Measurements from ENCODE around the gene SPIRE1.

Gene SPIRE1

GRCh38 chr18:12651651-12652050, 6.3 kb downstream of the SPIRE1 start:
- no peak overlapping the region for H3K4me2 ChIP-seq (ENCODE audit: insufficient read depth, low read length, poor library complexity, severe bottlenecking)
- no peaks in the 10 kb centered on the region for H3K79me1 ChIP-seq (ENCODE audit: low read depth, low read length)
- H3K4me1 ChIP-seq (ENCODE audit: control insufficient read depth in 2 of 2, insufficient read depth in 1 of 2, low read depth in 1 of 2, low read length in 2 of 2): peaks cover 0 to 17% of the 10 kb centered on the region in 2 donors
- H2AFZ ChIP-seq (ENCODE audit: low read length): no peak overlapping the region
- no peak overlapping the region for H3K23ac ChIP-seq (ENCODE audit: low read depth, low read length, poor library complexity)
- no peaks in the 10 kb centered on the region for H3K27me3 ChIP-seq (ENCODE audit: control insufficient read depth in 3 of 3, insufficient read depth in 3 of 3, low read depth in 1 of 3, low read length in 3 of 3)
- no peak overlapping the region for H3K9ac ChIP-seq (ENCODE audit: low read depth, low read length, poor library complexity)
- no peak overlapping the region for H3K4ac ChIP-seq (ENCODE audit: low read length)
- no peaks in the 10 kb centered on the region for H3K9me3 ChIP-seq (replicated peaks in 1 of 2; ENCODE audit: control insufficient read depth in 2 of 2, insufficient read depth in 1 of 2, low read depth in 1 of 2, low read length in 2 of 2)
- H2AK5ac ChIP-seq (ENCODE audit: low read depth, low read length): no peak overlapping the region
- 100% methylated on average over 1 of the region's 4 CpGs; no CpG with 5 or more reads in 1 of the 2 donors for WGBS, 2 donors (ENCODE audit: extremely low coverage in 2 of 2, insufficient read length in 2 of 2, insufficient replicate concordance in 1 of 2)
- no peak overlapping the region for H3K14ac ChIP-seq (ENCODE audit: low read length)
- H2BK15ac ChIP-seq (ENCODE audit: low read length): no peak overlapping the region
- H4K8ac ChIP-seq (ENCODE audit: low read depth, low read length): no peak overlapping the region
- peaks cover 0 to 16% of the 10 kb centered on the region in 2 donors for H3K36me3 ChIP-seq (replicated peaks in 1 of 2; ENCODE audit: control insufficient read depth in 2 of 2, insufficient read depth in 2 of 2, low read length in 2 of 2)
- no peak overlapping the region for H2BK5ac ChIP-seq (ENCODE audit: low read length)
- no peak for DNase-seq (ENCODE audit: low spot score)
- no peak overlapping the region for H2BK120ac ChIP-seq (ENCODE audit: low read depth, low read length)
- no peak overlapping the region for H3K27ac ChIP-seq (replicated peaks; ENCODE audit: low read length)
- no peak overlapping the region for H3K4me3 ChIP-seq (ENCODE audit: low read length in 2 of 2)
- H2BK12ac ChIP-seq (ENCODE audit: low read length): no peak overlapping the region
- H4K91ac ChIP-seq (ENCODE audit: low read depth, low read length, poor library complexity): no peak overlapping the region
- no peak overlapping the region for H3K18ac ChIP-seq (ENCODE audit: low read length)

- Histone ChIP-seq H2BK5ac (ENCODE audit: low read length) (no peak overlapping the region), H3K18ac (ENCODE audit: low read length) (no peak overlapping the region), H2BK15ac (ENCODE audit: low read length) (no peak overlapping the region), H3K4me2 (ENCODE audit: insufficient read depth, low read length, poor library complexity, severe bottlenecking) (no peak overlapping the region), H3K9ac (ENCODE audit: low read depth, low read length, poor library complexity) (no peak overlapping the region), H2BK12ac (ENCODE audit: low read length) (no peak overlapping the region), H3K4me3 (ENCODE audit: low read length in 2 of 2) (no peak overlapping the region), H4K8ac (ENCODE audit: low read depth, low read length) (no peak overlapping the region), H2AFZ (ENCODE audit: low read length) (no peak overlapping the region), H3K4me1 (ENCODE audit: control insufficient read depth in 2 of 2, insufficient read depth in 1 of 2, low read depth in 1 of 2, low read length in 2 of 2) (peaks cover 3 to 9% of the 10 kb centered on the region in 2 donors), H3K27ac (replicated peaks; ENCODE audit: low read length) (no peak overlapping the region), H3K14ac (ENCODE audit: low read length) (no peak overlapping the region), H3K27me3 (ENCODE audit: control insufficient read depth in 3 of 3, insufficient read depth in 3 of 3, low read depth in 1 of 3, low read length in 3 of 3) (no peaks in the 10 kb centered on the region), H3K23ac (ENCODE audit: low read depth, low read length, poor library complexity) (no peak overlapping the region), H4K91ac (ENCODE audit: low read depth, low read length, poor library complexity) (no peak overlapping the region), H3K79me1 (ENCODE audit: low read depth, low read length) (no peaks in the 10 kb centered on the region), H3K36me3 (replicated peaks in 1 of 2; ENCODE audit: control insufficient read depth in 2 of 2, insufficient read depth in 2 of 2, low read length in 2 of 2) (peaks cover 0 to 26% of the 10 kb centered on the region in 2 donors), H2BK120ac (ENCODE audit: low read depth, low read length) (no peak overlapping the region), H3K4ac (ENCODE audit: low read length) (no peak overlapping the region), H2AK5ac (ENCODE audit: low read depth, low read length) (no peak overlapping the region), H3K9me3 (replicated peaks in 1 of 2; ENCODE audit: control insufficient read depth in 2 of 2, insufficient read depth in 1 of 2, low read depth in 1 of 2, low read length in 2 of 2) (no peaks in the 10 kb centered on the region)
- WGBS, 2 donors (ENCODE audit: extremely low coverage in 2 of 2, insufficient read length in 2 of 2, insufficient replicate concordance in 1 of 2): no CpG with 5 or more reads among the region's 3 CpGs
- DNase-seq (ENCODE audit: low spot score): no peak
These were observed 10.1 kb downstream of the SPIRE1 start for GRCh38 chr18:12647773-12648172.

GRCh38 chr18:12645751-12646203, 12.1 kb downstream of the SPIRE1 start:
- H2BK12ac ChIP-seq (ENCODE audit: low read length): no peak overlapping the region
- H3K9me3 ChIP-seq (replicated peaks in 1 of 2; ENCODE audit: control insufficient read depth in 2 of 2, insufficient read depth in 1 of 2, low read depth in 1 of 2, low read length in 2 of 2): no peaks in the 10 kb centered on the region
- DNase-seq (ENCODE audit: low spot score): no peak
- H3K36me3 ChIP-seq (replicated peaks in 1 of 2; ENCODE audit: control insufficient read depth in 2 of 2, insufficient read depth in 2 of 2, low read length in 2 of 2): peaks cover 0 to 27% of the 10 kb centered on the region in 2 donors
- H3K79me1 ChIP-seq (ENCODE audit: low read depth, low read length): no peaks in the 10 kb centered on the region
- no peak overlapping the region for H3K9ac ChIP-seq (ENCODE audit: low read depth, low read length, poor library complexity)
- peak overlapping the region; percentile 43 for H4K8ac ChIP-seq (ENCODE audit: low read depth, low read length)
- no peak overlapping the region for H2AFZ ChIP-seq (ENCODE audit: low read length)
- no peak overlapping the region for H3K27ac ChIP-seq (replicated peaks; ENCODE audit: low read length)
- no peak overlapping the region for H2BK15ac ChIP-seq (ENCODE audit: low read length)
- no peak overlapping the region for H3K23ac ChIP-seq (ENCODE audit: low read depth, low read length, poor library complexity)
- no peak overlapping the region for H3K4ac ChIP-seq (ENCODE audit: low read length)
- H2AK5ac ChIP-seq (ENCODE audit: low read depth, low read length): peak overlapping the region; percentile 79
- no peak overlapping the region for H2BK120ac ChIP-seq (ENCODE audit: low read depth, low read length)
- H3K4me1 ChIP-seq (ENCODE audit: control insufficient read depth in 2 of 2, insufficient read depth in 1 of 2, low read depth in 1 of 2, low read length in 2 of 2): peaks cover 0 to 3% of the 10 kb centered on the region in 2 donors
- WGBS, 2 donors (ENCODE audit: extremely low coverage in 2 of 2, insufficient read length in 2 of 2, insufficient replicate concordance in 1 of 2): no CpG with 5 or more reads among the region's 10 CpGs
- no peaks in the 10 kb centered on the region for H3K27me3 ChIP-seq (ENCODE audit: control insufficient read depth in 3 of 3, insufficient read depth in 3 of 3, low read depth in 1 of 3, low read length in 3 of 3)
- peak overlapping the region; percentile 57 for H3K18ac ChIP-seq (ENCODE audit: low read length)
- no peak overlapping the region for H2BK5ac ChIP-seq (ENCODE audit: low read length)
- no peak overlapping the region for H3K14ac ChIP-seq (ENCODE audit: low read length)
- H3K4me3 ChIP-seq (ENCODE audit: low read length in 2 of 2): no peak overlapping the region
- H4K91ac ChIP-seq (ENCODE audit: low read depth, low read length, poor library complexity): no peak overlapping the region
- H3K4me2 ChIP-seq (ENCODE audit: insufficient read depth, low read length, poor library complexity, severe bottlenecking): no peak overlapping the region

DNA sequence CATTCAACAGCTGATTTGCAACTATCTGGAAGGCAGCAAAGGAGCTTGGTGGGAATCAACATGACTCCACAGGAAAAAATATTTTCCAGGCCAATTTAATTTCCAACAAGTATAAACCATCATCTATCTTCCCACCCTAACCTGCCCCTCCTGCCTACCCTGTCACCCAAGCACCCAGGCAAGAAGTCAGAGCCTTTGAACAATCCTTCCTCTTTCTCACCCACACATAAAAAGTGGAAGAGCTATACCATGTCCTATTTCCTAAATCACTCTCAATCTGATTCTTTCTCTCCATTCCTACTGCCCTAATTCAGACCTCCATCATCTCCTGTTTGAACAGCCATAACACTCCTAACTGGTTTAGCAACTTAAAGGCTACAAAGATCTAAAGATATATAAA, 12.7 kb downstream of the SPIRE1 start:
- H3K27ac ChIP-seq (replicated peaks; ENCODE audit: low read length): no peak overlapping the region
- H3K4me2 ChIP-seq (ENCODE audit: insufficient read depth, low read length, poor library complexity, severe bottlenecking): no peak overlapping the region
- H2AK5ac ChIP-seq (ENCODE audit: low read depth, low read length): no peak overlapping the region
- H3K4me3 ChIP-seq (ENCODE audit: low read length in 2 of 2): no peak overlapping the region
- no peak overlapping the region for H3K4ac ChIP-seq (ENCODE audit: low read length)
- no peak overlapping the region for H2BK15ac ChIP-seq (ENCODE audit: low read length)
- no peak overlapping the region for H2AFZ ChIP-seq (ENCODE audit: low read length)
- H3K9ac ChIP-seq (ENCODE audit: low read depth, low read length, poor library complexity): no peak overlapping the region
- no peak overlapping the region for H3K18ac ChIP-seq (ENCODE audit: low read length)
- no peaks in the 10 kb centered on the region for H3K79me1 ChIP-seq (ENCODE audit: low read depth, low read length)
- no peak overlapping the region for H4K91ac ChIP-seq (ENCODE audit: low read depth, low read length, poor library complexity)
- H3K27me3 ChIP-seq (ENCODE audit: control insufficient read depth in 3 of 3, insufficient read depth in 3 of 3, low read depth in 1 of 3, low read length in 3 of 3): no peaks in the 10 kb centered on the region
- H3K9me3 ChIP-seq (replicated peaks in 1 of 2; ENCODE audit: control insufficient read depth in 2 of 2, insufficient read depth in 1 of 2, low read depth in 1 of 2, low read length in 2 of 2): no peaks in the 10 kb centered on the region
- no peak overlapping the region for H2BK12ac ChIP-seq (ENCODE audit: low read length)
- DNase-seq (ENCODE audit: low spot score): no peak
- H2BK120ac ChIP-seq (ENCODE audit: low read depth, low read length): no peak overlapping the region
- peaks cover 0 to 32% of the 10 kb centered on the region in 2 donors for H3K36me3 ChIP-seq (replicated peaks in 1 of 2; ENCODE audit: control insufficient read depth in 2 of 2, insufficient read depth in 2 of 2, low read length in 2 of 2)
- H2BK5ac ChIP-seq (ENCODE audit: low read length): no peak overlapping the region
- peaks cover 0 to 3% of the 10 kb centered on the region in 2 donors for H3K4me1 ChIP-seq (ENCODE audit: control insufficient read depth in 2 of 2, insufficient read depth in 1 of 2, low read depth in 1 of 2, low read length in 2 of 2)
- no peak overlapping the region for H4K8ac ChIP-seq (ENCODE audit: low read depth, low read length)
- H3K14ac ChIP-seq (ENCODE audit: low read length): no peak overlapping the region
- no peak overlapping the region for H3K23ac ChIP-seq (ENCODE audit: low read depth, low read length, poor library complexity)

All from neuronal stem cell (in vitro differentiated cells).